ENCODE data around the gene NABP2.
"Not testable (repeated sequence)": the region's sequence is repeated elsewhere in the genome, so short reads cannot be mapped to it uniquely, and the experiment has no call there.

The NABP2 gene

GRCh38 chr12:56244494-56244893 lies 20.4 kb downstream of the NABP2 start:
- DNase-seq (ENCODE audit: low read depth), result no peak

GRCh38 chr12:56247923-56248322 lies 23.8 kb downstream of the NABP2 start:
- DNase-seq (ENCODE audit: low read depth), result no peak

- DNase-seq (ENCODE audit: low read depth), result no peak
Measured at GRCh38 chr12:56248711-56249110, 24.6 kb downstream of the NABP2 start.

GRCh38 chr12:56252649-56253048 lies 28.5 kb downstream of the NABP2 start:
- no peak for DNase-seq (ENCODE audit: low read depth)

- DNase-seq (ENCODE audit: low read depth), result no peak
Measured at GRCh38 chr12:56253091-56253490, 28.9 kb downstream of the NABP2 start.

GRCh38 chr12:56255671-56256070 lies 31.5 kb downstream of the NABP2 start:
- DNase-seq (ENCODE audit: low read depth), result no peak

- DNase-seq (ENCODE audit: low read depth), result no peak
Measured at GRCh38 chr12:56256326-56256960, 32.3 kb downstream of the NABP2 start.

GRCh38 chr12:56257071-56257470 lies 32.9 kb downstream of the NABP2 start:
- no peak for DNase-seq (ENCODE audit: low read depth)

- DNase-seq (ENCODE audit: low read depth), result no peak
Measured at GRCh38 chr12:56257491-56258067, 33.4 kb downstream of the NABP2 start.

- DNase-seq (ENCODE audit: low read depth), result peak; percentile 41
Measured at GRCh38 chr12:56258068-56258819, 34.1 kb downstream of the NABP2 start, which contains the start of gene ANKRD52. TSS of gene ANKRD52 (minus strand) at chr12:56258384. CDS start at chr12:56258269, 115 bp downstream.

GRCh38 chr12:56258820-56259183 lies 34.7 kb downstream of the NABP2 start:
- DNase-seq (ENCODE audit: low read depth), result no peak

- DNase-seq (ENCODE audit: low read depth), result no peak
Measured at GRCh38 chr12:56260380-56260779, 36.2 kb downstream of the NABP2 start.

GRCh38 chr12:56260921-56261320 lies 36.8 kb downstream of the NABP2 start:
- no peak for DNase-seq (ENCODE audit: low read depth)

GRCh38 chr12:56261503-56262232 lies 37.5 kb downstream of the NABP2 start:
- peak; percentile 85 for DNase-seq (ENCODE audit: low read depth)

- not testable (repeated sequence) for DNase-seq (ENCODE audit: low read depth)
Measured at GRCh38 chr12:56262955-56263354, 38.8 kb downstream of the NABP2 start.

- DNase-seq (ENCODE audit: low read depth), result not testable (repeated sequence)
Measured at GRCh38 chr12:56266068-56266692, 42.0 kb downstream of the NABP2 start.

- DNase-seq (ENCODE audit: low read depth), result peak; percentile 77
Measured at GRCh38 chr12:56266693-56267442, 42.7 kb downstream of the NABP2 start, which contains the start of gene COQ10A. TSS of gene COQ10A (plus strand) at chr12:56266942. CDS start at chr12:56267119, 177 bp downstream.

- no peak for DNase-seq (ENCODE audit: low read depth)
Measured at GRCh38 chr12:56267443-56268071, 43.4 kb downstream of the NABP2 start.

- no peak for DNase-seq (ENCODE audit: low read depth)
Measured at GRCh38 chr12:56271031-56271430, 46.9 kb downstream of the NABP2 start.

- DNase-seq (ENCODE audit: low read depth), result not testable (repeated sequence)
Measured at GRCh38 chr12:56272468-56272867, 48.3 kb downstream of the NABP2 start.

GRCh38 chr12:56274299-56274698 lies 50.2 kb downstream of the NABP2 start:
- DNase-seq (ENCODE audit: low read depth), result no peak
